HTR-8/SVneo (cell line): ENCODE measurements around the gene APC2.
"Not testable (repeated sequence)": the region's sequence is repeated elsewhere in the genome, so short reads cannot be mapped to it uniquely, and the experiment has no call there.

ENCODE experiments used
- DNase-seq: peaks from one replicate; pipeline ENCODE4 v3.0.0; 2011; ENCODE audit warnings: low spot score, mixed read lengths; ENCODE audit not compliant: insufficient read length
- FAIRE-seq: peaks from 2 replicates; lab custom pipeline; 2011; peaks lifted over from hg19 to GRCh38; lab: Jason Lieb, UNC

Gene APC2

DNA sequence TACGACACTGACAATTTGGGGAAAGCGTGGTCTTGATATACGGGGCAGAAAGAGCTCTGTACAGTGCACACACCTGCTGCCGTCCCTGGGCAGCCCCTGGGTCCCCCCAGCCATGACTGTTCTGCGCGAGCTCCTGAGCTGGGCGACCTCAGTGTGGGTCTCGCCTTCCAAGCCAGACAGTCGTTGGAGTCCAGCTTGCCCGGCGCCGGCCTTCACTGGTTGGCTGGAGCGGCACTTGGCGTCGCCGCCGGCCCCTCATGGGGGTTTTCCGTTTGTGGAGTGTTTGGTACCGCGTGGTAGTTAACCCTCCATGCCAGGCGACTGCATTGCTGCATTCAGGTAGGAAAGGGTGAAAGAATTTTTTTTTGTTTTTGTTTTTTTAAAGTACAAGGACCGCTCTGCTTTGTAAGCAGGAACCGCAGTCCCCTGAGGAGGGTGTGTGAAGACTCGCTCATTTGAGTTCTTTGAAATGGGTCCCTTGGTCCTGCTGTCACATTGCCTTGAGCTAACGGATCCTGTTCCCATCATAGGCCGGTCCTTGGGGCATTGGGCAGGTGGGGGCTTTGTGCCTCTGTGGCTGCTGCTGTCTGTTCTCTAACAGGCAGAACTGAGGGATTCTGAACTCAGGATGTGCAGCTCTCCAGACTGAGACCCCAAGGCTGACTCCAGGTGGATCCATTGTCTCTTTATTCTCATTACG, 22.6 kb upstream of the APC2 start:
- DNase-seq (no peak), FAIRE-seq (no peak)

DNA sequence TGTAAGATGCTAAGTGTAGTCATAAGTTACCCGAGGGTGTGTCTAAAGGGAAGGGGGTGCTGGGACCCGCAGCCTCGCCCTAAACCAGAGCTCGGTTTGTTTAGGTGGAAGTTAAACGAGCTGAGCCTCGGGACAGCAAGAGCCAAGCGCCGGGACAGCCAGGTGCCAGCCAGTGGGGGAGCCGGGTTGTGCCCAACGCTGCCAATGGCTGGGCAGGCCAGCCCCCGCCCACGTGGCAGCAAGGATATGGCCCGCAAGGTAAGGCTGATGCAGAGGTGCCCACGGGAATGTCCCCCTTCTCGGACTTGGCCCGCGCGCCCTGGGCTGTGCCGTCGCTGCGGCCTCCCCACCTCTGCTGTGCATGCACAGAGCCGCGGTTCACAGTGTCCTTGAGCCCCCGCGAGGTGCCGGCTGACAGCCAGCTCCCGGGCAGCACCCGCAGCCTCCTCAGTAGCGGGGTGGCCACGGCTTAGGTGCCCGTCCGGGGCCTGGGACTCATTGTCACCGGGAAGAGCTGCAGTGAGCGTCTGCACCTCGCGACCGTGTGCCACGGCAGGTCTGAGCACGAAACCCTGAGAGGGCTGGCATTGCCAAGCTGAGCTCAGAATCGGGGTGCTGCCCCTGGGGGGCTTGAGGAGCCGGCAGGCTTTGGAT, 21.1 kb upstream of the APC2 start:
- DNase-seq (no peak), FAIRE-seq (no peak)

DNA sequence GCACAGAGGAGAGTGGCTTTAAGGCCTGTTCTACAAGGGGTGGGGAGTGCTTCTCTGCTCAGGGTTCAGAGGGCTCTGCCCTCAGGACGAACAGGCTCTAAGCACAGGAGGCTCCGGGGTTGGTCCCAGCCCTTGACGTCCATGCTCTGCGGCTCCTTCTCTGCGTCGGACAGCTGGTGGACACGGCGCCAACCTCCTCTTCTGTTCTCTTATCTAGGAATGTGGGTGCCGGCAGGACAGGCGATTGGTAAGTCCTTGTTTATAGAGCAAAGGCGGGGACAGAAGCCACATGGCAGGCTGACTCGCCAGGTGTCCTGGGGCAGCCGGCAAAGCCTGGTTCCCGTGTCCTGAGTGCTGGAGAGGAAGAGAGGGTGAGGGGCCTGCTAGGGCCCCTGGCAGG, 20.2 kb upstream of the APC2 start:
- FAIRE-seq (no peak), DNase-seq (no peak)

DNA sequence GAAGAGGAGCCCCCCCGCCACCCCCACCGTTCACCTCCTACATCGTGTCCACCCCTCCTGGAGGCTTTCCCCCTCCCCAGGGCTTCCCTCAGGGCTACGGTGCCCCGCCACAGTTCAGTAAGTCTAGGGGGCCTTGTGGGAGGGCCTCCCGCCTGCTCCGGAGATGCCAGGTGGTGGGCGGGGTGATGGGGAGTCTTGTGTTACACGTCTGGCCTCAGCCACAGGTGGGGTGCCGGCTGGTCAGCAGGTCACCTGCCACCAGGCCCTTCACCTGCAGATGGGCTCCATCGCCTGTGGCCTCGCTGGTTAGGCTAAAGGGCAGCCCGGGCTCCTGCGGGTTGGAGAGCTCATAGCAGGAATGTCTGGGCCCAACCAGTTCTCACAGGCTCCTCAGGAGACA, 19.7 kb upstream of the APC2 start:
- DNase-seq (no peak), FAIRE-seq (no peak)

DNA sequence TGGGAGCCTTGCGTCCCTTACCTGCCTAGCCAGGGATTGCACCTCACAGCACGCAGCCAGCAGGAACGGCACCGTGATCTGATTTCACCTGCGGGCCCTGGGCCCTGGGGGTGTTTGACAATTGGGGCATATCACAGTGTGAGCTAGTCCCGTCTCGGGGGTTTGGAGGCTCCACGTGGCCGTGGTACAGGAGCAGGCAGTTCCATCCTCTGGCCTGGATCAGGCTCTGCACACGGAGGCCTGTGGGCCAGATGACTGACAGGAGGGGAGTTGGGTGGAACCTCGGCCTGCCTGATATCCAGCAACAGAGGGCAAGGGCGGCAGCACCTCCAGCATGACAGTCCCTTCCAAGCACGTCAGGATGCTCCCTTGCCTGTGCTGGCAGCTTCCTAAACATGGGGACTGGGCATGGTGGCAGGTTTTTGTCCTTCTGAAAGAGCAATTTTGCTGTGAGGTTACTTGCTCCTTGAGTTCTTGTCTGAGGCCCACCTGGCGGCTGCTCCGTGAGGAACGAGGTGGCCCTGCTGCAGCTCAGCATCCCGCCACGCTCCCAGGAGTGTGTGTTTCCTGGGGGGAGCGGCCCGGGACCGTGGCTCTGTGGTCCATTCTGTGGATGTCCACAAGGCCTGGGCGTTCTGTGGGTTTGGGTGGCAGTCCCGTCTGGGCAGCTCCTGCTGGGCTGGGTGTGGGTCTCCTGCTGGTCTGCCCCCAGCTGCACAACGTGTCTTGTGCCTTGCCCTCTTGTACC, 18.0 kb upstream of the APC2 start:
- DNase-seq (no peak), FAIRE-seq (no peak)

DNA sequence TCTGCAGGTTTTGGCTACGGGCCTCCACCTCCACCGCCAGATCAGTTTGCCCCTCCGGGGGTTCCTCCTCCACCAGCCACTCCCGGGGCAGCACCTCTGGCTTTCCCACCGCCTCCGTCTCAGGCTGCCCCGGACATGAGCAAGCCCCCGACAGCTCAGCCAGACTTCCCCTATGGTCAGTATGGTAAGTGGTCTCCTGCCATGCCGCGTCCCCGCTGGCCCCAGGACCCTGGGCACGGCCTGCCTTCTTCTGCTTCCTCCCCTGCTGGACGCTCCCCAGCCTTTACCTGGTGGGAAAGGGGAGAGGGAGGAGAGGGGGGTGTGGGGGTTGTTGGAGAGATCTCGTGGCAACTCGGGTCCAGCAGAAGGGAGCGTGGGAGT, 17.4 kb upstream of the APC2 start:
- DNase-seq (no peak), FAIRE-seq (no peak)

DNA sequence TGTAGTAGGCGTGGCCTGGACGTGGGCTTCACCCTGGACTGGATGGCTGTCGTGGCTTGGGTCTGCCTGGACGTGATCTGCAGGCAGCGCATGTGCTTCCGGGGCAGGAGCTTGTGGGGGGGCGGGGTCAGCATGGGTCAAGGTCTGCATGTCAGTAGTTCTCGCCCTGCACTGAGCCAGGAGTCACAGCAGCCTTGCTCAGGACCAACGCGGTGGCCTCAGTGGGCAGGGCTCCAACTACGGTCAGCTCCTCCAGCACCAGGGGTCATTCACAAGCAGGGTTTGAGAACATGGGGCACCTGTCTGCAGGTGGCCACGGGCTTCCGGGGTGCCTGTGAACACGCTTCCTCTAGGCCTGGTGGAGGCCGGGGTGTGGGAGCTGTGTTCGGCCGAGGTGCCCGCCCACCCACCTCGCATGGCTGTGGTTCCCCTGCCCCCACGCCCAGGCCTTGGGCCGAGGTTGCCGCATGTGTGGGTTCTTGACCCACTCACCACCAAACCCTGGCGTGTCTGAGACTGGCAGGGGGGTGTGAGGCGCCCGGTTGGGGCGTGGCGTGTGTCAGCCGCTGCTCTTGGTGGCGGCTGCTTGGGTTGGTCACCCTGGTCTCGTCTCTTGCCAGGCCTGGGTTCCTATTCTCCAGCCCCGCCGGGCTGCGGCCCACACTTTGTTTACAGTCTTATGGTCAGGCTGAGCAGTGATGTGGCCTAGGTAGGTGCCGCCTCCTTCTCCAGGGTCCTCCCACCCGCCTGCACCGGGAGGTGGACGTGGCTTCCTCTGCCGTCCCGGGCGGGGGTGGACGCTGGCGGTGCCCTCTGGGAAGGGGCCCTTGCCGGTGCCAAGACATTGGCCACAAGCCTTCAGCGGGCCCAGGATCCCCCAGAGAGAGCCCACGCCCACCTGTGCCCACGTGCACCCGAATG, 16.5 kb upstream of the APC2 start:
- no peak for FAIRE-seq
- DNase-seq, result no peak

DNA sequence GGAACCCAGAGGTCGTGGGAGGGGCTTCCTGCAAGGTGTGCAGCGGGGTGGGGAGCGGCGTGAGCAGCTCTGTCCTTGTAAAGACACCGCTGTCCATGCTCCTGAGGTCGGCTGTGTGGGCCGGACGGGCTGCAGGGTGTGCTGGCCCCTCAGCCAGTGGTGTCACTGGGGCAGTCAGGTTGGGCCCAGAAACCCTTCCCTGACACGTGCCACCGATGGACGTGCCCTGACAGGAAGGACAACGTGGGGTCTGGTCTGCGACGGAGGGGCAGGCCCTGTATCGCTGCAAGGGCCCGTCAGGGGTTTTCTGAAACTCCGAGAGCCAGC, 15.9 kb upstream of the APC2 start:
- no peak for DNase-seq
- no peak for FAIRE-seq

DNA sequence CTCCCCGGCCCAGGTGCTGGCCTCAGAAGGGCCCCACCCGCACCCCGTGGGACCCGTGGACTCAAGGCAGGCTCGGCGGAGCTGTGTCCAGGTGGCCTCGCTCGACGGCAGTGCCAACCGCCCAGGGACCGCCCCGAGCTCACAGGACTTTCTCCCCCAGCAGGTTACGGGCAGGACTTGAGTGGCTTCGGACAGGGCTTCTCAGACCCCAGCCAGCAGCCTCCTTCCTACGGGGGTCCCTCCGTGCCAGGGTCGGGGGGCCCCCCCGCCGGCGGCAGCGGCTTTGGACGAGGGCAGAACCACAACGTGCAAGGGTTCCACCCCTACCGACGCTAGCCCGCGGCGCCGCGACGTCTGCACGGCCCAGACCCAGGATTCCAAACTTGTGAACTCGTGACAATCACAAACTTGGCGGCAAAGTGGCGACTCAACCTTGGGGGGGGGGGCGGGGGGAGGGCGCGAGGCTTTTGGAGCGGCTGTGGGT, 15.3 kb upstream of the APC2 start:
- FAIRE-seq (no peak), DNase-seq (no peak)

DNA sequence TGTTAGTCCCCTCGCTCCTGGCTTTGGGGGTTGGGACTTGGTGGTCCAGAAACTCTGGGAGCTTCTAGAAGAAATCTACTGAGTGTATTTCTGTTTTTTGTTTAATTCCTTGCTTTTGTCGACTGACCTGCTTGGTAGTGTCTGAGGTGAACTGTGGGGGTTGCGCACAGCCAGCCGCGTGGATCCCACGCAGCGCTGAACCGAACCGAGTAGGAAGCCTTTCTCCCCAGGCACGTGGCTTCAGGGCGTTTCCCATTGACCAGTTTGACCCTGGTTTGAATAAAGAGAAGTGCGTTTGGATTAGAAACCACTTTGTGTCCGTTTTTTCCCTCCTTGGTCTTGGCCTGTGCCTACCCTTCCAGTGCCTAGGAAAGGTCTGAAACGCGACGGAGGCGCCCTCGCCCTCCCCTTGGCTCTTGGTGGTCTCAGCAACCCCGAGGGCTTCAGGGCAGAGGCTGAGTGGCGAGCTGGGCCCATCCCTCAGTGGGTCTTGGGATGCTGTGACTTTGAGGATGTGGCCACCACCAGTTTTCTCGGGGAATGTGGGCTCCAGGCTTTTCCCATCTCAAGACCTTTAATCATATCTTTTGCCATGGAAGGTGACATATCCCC, 14.4 kb upstream of the APC2 start:
- FAIRE-seq (no peak), DNase-seq (no peak)

DNA sequence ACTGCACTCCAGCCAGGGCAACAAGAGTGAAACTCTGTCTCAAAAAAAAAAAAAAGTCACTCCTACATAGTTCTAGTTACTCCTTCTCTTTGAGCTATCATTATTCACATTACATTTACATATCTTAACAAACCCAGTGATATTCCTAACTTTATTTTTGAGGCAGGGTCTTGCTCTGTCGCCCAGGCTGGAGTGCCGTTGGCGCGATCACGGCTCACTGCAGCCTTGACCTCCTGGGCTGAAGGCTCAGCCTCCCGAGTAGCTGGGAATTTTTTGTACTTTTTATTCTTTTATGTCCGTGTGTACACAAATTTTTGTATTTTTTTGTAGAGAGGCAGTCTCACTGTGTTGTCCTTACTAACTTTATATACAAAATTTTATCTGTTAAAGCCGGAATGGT, 12.3 kb upstream of the APC2 start:
- FAIRE-seq (no peak), DNase-seq (no peak)

DNA sequence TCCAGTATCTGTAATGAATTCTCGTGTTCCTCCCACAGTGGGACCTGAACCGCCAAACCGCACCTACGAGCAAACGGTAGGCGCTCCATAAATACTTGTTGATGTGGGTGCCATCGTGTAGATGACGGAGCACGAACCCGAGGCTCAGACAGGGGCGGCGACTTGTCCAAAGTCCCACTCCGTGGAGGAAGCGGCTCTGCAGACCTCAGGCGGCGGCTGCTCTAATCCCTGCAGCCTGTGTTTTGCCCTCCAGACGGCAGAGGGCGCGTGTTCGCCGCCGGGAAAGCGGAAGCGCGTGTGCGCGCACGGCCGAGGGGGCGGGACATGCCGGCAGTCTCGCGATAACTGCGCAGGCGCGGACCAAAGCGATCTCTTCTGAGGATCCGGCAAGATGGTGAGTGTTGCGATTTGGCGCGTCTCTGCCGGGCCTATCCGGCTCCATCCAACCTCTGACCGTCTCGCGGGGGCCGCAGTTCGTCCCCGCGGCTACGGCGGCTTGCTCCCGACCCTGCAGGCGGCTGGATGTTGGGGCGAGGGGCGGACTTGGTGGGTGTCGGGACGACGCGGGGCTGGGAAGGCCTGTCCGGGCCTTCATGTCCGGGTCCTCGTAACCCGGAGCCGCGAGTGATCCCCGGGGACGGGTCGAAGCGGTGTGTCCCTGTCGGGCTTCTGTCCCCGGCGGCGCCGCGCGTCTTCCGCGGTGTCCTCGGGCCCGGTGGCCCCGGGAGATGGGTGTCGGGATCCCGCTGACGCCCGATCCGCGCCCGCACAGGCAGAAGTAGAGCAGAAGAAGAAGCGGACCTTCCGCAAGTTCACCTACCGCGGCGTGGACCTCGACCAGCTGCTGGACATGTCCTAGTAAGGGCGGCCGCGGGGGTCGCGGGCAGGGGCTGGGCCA, 11.6 kb upstream of the APC2 start, which contains the start of gene RPS15:
TSS of gene RPS15 (plus strand) at position 362 of the 898 bp plus-strand sequence. CDS start at position 392, 30 bp downstream.
- DNase-seq (peak; percentile 84), FAIRE-seq (peak; percentile 88)

DNA sequence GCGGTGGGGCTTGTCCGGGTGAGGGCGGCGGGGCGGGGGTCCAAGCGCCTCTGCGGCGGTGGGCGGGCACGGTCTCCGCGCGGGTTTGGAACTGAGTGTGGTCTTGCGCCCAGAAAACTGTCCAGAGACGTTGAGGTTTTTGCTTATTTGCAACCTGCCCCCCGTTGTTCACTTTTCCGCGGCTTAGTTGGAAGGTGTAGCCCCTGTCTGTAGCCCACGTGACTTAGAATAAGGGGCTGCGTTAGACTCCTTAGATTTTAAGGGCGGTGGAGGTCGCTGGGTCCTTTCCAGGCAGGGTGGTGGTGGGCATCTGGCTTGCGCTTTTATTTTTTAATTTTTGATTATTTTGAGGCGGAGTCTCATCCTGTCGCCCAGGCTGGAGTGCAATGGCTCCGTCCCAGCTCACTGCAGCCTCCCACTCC, 11.0 kb upstream of the APC2 start:
- no peak for FAIRE-seq

DNA sequence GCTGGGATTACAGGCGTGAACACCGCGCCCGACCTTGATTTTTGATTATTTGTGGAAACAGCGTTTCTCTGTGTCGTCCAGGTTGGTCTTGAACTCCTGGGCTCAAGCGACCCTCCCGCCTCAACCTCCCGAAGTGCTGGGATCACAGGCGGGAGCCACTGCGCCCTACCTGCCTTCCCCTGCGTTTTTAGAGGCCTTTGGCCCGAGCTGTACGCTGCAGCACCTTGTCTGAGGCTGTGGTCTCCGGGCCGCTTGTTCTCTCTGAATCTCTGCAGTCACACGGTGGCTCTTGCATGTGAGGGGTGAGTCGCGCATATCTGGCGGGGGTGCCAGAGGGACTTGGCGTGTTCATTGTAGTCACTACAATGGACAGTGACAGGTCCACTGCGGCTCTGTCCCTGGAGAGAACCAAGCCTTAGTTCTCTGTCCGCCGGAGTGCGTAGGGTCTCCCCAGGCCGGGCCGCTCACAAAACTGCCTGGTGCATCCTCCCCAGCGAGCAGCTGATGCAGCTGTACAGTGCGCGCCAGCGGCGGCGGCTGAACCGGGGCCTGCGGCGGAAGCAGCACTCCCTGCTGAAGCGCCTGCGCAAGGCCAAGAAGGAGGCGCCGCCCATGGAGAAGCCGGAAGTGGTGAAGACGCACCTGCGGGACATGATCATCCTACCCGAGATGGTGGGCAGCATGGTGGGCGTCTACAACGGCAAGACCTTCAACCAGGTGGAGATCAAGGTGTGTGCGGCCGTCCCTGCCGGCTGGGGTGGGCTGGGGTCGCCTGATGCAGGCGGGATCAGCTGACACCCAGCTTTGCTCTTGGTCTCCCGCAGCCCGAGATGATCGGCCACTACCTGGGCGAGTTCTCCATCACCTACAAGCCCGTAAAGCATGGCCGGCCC, 10.2 kb upstream of the APC2 start:
- FAIRE-seq, DNase-seq: not testable (repeated sequence)

More for the DNA sequence above, 11.0 kb upstream of the APC2 start:
- DNase-seq, result no peak

DNA sequence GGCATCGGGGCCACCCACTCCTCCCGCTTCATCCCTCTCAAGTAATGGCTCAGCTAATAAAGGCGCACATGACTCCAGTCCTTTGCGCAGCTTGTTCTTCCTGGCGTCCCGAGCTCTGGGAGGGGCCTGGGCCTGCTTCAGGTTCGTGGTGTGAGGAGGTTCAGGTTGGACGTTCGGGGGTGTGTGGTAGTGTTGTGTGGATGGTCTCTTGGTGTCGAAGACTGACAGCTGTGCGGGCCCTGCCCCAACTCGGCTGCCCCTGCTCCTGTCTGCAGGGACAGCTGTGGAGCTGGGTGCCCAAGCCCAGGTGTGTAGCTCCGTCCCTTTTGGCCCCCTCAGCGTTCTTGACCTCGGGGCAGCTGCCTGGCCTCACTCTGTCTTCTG, 9.5 kb upstream of the APC2 start:
- DNase-seq (no peak), FAIRE-seq (no peak)

DNA sequence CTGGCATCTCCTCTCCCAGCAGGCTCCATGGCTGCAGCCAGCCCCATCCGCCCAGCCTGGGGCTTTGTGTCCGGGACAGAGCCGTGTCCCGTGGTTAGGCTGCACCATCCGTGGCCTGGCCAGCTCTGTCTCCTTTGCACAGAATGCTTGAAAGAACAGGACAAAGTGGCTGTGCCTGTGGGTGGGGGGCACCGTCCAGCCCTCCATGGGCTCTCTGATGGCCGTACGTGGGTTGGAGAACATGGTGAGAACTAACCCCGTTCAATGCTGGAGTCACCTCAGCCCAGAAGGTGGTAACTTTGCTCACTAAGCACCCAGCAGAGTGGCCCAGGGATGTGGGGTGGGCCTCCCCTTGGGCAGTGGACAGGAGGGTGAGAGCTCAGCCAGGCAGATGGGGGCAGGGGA, 8.9 kb upstream of the APC2 start:
- DNase-seq (no peak), FAIRE-seq (no peak)

DNA sequence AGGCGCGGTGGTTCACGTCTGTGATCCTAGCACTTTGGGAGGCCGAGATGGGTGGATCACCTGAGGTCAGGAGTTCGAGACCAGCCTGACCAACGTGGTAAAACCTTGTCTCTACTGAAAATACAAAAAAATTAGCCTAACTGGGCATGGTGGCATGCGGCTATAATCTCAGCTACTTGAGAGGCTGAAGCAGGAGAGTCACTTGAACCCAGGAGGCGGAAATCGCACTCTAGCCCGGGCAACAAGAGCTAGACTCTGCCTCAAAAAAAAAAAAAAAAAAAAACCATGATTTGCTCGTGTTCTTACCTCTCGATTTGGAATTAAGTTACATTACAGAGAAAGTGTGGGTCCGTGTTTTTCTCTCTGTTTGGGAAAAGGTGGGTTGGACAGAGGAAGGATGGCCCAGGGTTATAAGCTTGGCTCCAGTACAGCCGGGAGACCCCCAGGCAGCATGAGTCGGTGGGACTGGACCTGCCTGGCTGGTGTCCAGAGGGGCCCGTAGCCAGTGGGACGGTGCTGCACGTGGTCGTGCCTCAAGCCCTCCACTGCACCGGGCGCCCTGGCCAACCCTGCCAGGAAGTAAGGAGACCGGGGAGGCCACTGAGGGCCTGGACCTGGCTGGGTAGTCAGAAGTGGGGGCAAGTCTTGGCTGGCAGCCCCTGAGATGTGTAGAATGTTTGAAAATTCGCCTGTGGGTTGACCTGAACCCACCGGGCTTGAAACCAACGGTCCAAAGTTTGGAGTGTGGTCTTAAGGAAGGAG, 8.1 kb upstream of the APC2 start:
- DNase-seq, result no peak
- no peak for FAIRE-seq
